BJ (cell line): ENCODE measurements around the gene EFNB1. TPM values are rescaled to one million over a fixed set of nuclear protein-coding genes. Genes with fewer than 3 reads are reported as not detected.
A peak's percentile ranks its signal among the peaks of the same experiment; 100 is the strongest.

Experiments
- CTCF ChIA-PET: fragments of 350-600 bp; formaldehyde crosslinking; extraction: SDS; loops from one replicate; lab custom pipeline; 2021; ENCODE audit warnings: antibody characterized with exemption, inconsistent platforms; lab: Yijun Ruan, JAX
- POLR2A ChIA-PET: fragments of 300-600 bp; sonication (Branson Sonifier 250); formaldehyde crosslinking; extraction: SDS; loops from one replicate; lab custom pipeline; 2021; ENCODE audit warnings: antibody characterized with exemption; lab: Charles Lee
- DNase-seq: peaks from one replicate; pipeline ENCODE4 v3.0.0-alpha.2; 2011; ENCODE audit warnings: low read depth
- H3K27me3 ChIP-seq: 2 replicates; pipeline ENCODE4 v1.6.0; 2011; ENCODE audit warnings: low read length; ENCODE audit not compliant: control insufficient read depth, insufficient read depth
- H3K36me3 ChIP-seq: 2 replicates; pipeline ENCODE4 v1.5.1; 2011; ENCODE audit warnings: low read length; ENCODE audit not compliant: control insufficient read depth, insufficient read depth
- H3K4me3 ChIP-seq: 2 replicates; pipeline ENCODE4 v1.5.1; 2011; ENCODE audit warnings: low read depth, mild to moderate bottlenecking, control low read depth, low read length
- polyA plus RNA-seq: library from polyadenylated mRNA; depleted of rRNA; stranded (reverse); fragments of >200 nt; gene quantifications from 2 replicates; pipeline ENCODE4 v1.2.3, GENCODE V29; 2011
- TF ChIP-seq, protein P1 (sequence below): IDR thresholded peaks from 2 replicates; pipeline ENCODE4 v1.5.1; 2011; ENCODE audit warnings: low read depth, mild to moderate bottlenecking, control low read depth, inconsistent platforms, low read length, moderate library complexity; ENCODE audit not compliant: insufficient read depth

EFNB1 gene
- polyA plus RNA-seq, 1 experiment = 15.2 TPM

DNA sequence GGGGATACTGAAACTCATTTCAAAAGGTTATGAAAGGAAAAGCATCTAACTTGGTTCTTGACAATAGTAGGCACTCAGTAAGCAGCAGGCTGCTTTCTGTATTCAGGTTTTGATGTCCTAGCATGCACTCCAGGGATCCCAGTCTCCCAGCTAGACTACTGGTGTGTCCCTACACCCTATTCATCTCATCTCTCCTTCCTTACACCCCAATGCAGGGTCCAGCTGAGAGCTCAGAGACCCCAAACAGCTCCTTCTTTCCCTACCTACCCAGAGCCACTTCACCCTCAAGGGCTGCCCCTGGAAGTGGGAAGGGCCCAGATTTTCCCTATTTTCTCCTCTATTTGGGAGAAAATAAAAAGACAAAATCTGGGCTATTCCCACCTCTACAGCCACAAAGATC is 1.6 kb upstream of the EFNB1 start:
- POLR2A ChIA-PET = interaction anchor here (0.5 kb wide), 1 partner anchor 534 kb away, joined by 9 read pairs; no protein-coding TSS in a partner anchor
- no peaks in the 10 kb centered on the region for H3K27me3 ChIP-seq
- H3K36me3 ChIP-seq = no peaks in the 10 kb centered on the region
- TF ChIP-seq, protein P1, sequence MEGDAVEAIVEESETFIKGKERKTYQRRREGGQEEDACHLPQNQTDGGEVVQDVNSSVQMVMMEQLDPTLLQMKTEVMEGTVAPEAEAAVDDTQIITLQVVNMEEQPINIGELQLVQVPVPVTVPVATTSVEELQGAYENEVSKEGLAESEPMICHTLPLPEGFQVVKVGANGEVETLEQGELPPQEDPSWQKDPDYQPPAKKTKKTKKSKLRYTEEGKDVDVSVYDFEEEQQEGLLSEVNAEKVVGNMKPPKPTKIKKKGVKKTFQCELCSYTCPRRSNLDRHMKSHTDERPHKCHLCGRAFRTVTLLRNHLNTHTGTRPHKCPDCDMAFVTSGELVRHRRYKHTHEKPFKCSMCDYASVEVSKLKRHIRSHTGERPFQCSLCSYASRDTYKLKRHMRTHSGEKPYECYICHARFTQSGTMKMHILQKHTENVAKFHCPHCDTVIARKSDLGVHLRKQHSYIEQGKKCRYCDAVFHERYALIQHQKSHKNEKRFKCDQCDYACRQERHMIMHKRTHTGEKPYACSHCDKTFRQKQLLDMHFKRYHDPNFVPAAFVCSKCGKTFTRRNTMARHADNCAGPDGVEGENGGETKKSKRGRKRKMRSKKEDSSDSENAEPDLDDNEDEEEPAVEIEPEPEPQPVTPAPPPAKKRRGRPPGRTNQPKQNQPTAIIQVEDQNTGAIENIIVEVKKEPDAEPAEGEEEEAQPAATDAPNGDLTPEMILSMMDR = no peak
- CTCF ChIA-PET = interaction anchor here (0.6 to 6.4 kb wide), 34 partner anchors 12 to 1962 kb away, joined by 3 to 90 read pairs (median 4); no protein-coding TSS in a partner anchor
- H3K4me3 ChIP-seq = no peak overlapping the region
- no peak for DNase-seq

DNA sequence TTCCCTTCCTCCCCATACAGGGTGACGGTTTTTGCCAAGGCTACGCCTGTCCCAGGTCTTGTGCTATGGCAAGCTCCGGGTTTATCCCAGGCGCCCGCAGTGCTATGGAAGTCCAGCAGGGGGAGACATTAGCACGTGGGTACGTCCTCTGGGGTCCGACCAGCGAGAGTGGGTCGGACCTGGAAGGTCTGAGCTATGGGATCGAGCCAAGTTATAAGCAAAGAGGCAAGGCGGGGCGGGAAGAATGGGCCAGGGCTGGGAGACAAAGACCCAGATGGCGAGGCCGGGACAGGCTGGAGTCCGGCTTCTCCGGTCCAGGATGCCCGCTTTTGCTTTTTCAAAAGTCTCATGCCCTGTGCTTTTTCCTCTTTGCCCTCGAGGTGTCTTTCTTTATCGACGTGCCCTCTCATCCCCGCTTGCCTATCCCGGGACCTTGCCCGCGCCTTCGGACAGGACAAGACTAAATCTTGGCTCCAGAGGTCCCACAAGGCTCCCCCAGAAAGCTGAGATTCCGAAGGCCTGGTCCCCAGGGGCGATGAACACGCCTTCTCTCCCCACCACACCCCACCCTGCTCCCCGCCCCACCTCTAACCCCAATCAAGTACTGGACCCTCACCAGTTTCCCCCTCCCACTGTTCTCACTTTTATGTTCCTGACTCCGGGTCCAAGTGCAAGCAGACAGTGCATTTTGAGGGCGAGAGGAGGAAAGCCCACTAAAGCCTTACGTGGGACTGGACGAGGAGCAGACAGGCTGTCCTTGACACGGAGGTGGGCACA is 785 bp upstream of the EFNB1 start:
- no peaks in the 10 kb centered on the region for H3K27me3 ChIP-seq
- CTCF ChIA-PET = interaction anchor here (0.6 to 6.4 kb wide), 44 partner anchors 8 to 1961 kb away, joined by 3 to 90 read pairs (median 4); no protein-coding TSS in a partner anchor
- POLR2A ChIA-PET = interaction anchor here (0.5 to 1.5 kb wide), 4 partner anchors 310 to 533 kb away, joined by 3 to 9 read pairs (median 6); no protein-coding TSS in a partner anchor
- H3K36me3 ChIP-seq = no peaks in the 10 kb centered on the region
- DNase-seq = no peak
- TF ChIP-seq, protein P1 = peak; percentile 81
- H3K4me3 ChIP-seq = no peak overlapping the region; the same call in 1 of the 2 replicates

DNA sequence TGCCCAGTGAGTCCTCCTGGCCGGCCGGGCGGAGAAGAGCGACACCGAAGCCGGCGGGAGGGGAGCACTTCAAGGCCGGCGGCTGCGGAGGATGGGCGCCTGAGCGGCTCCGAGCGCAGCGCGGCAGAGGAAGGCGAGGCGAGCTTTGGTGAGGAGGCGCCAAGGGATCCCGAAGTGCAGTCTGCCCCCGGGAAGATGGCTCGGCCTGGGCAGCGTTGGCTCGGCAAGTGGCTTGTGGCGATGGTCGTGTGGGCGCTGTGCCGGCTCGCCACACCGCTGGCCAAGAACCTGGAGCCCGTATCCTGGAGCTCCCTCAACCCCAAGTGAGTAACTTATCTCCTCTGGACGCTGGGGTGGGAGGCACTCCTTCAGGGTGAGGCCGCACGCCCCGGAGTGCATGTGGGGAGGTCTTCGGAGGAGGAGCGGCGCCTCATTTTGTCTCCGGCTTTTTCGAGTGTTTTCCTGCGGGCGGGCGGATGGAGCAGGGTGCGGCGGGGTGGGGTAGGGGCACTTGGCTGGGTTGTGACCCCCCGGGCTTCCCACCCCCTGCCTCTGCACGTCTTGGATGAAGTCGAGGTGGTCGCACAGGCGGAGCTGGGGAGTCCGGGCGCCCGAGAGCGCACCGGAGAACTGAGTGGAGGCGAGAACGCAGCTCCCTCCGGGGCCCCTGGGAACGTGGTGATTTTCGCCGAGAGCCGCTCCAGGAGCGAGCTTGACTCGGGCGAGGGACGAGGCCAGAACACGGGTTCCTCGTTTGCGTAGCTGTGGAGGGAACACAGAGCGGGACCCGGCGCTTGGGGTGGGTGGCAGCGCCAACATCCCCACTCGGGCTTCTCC is 979 bp downstream of the EFNB1 start:
- CTCF ChIA-PET = interaction anchor here (1.0 to 6.4 kb wide), 14 partner anchors 10 to 557 kb away, joined by 3 to 90 read pairs (median 4); no protein-coding TSS in a partner anchor
- TF ChIP-seq, protein P1 = no peak
- no peak for DNase-seq

DNA sequence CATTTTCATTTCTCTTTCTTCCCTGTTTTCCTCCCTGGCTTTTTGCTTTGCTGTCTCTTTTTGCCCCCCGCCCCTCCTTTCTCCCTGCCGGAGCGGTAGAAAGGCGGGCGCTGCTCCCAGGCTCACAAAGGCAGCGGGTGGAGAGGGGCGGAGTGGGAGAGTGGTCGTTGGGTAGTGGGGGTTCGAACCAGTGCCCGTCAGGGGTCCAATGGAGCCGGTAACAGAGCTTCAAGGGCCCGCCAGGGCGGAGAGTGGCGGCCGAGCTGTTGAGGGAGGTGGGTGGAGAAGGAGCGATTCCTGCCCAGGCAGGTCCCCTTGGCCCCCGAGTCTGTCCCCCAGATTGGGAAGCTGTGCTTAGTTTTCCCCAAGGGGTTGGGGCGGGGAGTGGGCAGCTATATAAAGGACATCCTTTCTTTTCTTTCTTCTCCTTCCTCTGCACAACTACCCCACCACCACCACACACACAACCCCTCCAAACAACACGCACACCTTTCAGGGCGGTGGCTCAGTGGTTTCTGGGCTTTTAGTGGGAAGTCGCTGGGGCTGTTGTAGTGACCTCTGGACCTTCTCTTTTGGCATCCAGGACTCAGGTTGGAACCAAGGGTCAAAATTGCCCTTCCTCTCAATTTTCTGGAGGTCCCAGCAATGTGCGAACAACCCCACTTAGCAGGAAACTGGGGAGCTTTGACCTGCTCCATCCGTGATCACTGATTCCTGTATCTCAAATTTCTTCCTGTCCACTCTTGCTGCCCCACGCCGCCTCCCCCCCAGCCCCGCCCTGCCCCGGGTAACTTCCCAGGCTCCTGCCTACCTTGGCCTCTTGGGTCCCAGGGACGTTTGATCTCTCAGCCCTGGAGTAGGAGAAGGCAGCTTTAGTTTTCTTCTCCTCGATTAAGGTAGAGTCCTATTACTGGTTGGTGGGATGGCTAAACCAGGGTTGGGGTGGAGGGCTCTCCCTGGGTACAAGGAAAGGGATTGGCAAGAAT is 1.9 kb downstream of the EFNB1 start:
- TF ChIP-seq, protein P1 = no peak
- ChIA-PET CTCF (interaction anchor here (1.0 to 6.4 kb wide), 6 partner anchors 7 to 555 kb away, joined by 3 to 90 read pairs (median 6); no protein-coding TSS in a partner anchor), POLR2A (interaction anchor here (0.6 kb wide), 1 partner anchor 206 kb away, joined by 3 read pairs; no protein-coding TSS in a partner anchor)
- Histone ChIP-seq H3K4me3 (peak overlapping the region; percentile 68), H3K27me3 (no peaks in the 10 kb centered on the region), H3K36me3 (no peaks in the 10 kb centered on the region; the same call in 1 of the 2 replicates)
- DNase-seq = no peak

More for the DNA sequence above, 979 bp downstream of the EFNB1 start:
- Histone ChIP-seq H3K36me3 (no peaks in the 10 kb centered on the region; the same call in 1 of the 2 replicates), H3K4me3 (peak overlapping the region; percentile 68), H3K27me3 (no peaks in the 10 kb centered on the region)
- POLR2A ChIA-PET = interaction anchor here (1.3 kb wide), 1 partner anchor 400 kb away, joined by 6 read pairs; no protein-coding TSS in a partner anchor
